C4-2B (cell line): ENCODE data around the gene XPO1.

ENCODE experiments used
- CTCF ChIP-seq: fragments of 450-650 bp; conservative IDR thresholded peaks from 2 replicates; pipeline ENCODE4 v1.5.1; 2017; ENCODE audit warnings: mild to moderate bottlenecking
- ZFX ChIP-seq: fragments of 450-650 bp; IDR thresholded peaks from 2 replicates; pipeline ENCODE4 v1.6.1; 2017

DNA sequence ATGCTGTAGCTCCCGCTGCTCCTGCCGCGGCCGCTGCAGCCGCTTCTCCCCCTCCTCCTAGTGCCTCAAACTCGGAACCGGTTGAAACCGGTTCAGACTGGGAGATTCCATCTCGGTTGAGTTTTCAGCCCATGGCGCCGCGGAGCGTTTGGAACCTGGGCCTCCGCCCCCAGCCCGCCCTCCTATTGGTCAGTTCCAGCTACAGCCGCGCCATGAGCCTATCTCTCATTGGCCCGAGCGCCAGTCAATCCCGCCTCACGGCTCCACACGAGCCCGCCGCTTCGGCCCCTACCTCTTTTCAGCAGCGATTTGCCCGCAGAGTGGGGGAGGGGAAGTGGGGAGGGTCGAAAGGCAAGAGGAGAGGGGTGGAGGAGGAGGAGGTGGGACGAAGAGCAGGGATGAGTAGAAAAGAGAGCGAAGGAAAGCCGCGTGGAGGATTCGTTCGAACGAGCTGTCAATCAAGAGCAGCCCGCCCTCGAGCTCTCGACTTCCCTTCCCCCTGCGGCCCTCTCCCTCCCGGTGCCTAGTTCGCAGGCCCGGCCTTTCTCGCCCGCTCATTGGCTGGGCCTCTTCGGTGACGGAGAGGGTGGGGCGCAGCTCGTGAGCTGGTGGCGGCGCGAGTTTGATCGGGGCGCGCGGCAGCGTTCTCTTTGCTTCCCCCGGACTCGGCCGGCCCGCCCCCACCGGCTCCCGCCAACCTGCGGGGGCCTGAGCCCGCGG lies at the start of gene XPO1:
- TF ChIP-seq CTCF (no peak), ZFX (no peak)
